ENCODE measurements around the gene SINHCAF.

- TF ChIP-seq CTCF (IDR thresholded peaks at IDR 0.05; ENCODE audit: low read depth, low read length, missing input control) (no peak), SP1 (IDR thresholded peaks at IDR 0.05) (no peak), JUND (IDR thresholded peaks at IDR 0.05) (no peak), RXRA (IDR thresholded peaks at IDR 0.05) (no peak), ATF3 (IDR thresholded peaks at IDR 0.05) (no peak), REST (IDR thresholded peaks at IDR 0.05) (no peak), TAF1 (conservative IDR thresholded peaks at IDR 0.05) (no peak)
These were observed 94.2 kb downstream of the SINHCAF start for GRCh38 chr12:31231611-31232360.

Measured in liver (tissue), 3 donors.